SH-SY5Y (cell line): ENCODE measurements around the gene KRTAP16-1.

Experiments
- GATA2 ChIP-seq: IDR thresholded peaks from 2 replicates; pipeline ENCODE4 v1.6.1; 2011; ENCODE audit warnings: mild to moderate bottlenecking, low read depth, low read length
- GATA3 ChIP-seq: IDR thresholded peaks from 2 replicates; pipeline ENCODE4 v1.6.1; 2011; ENCODE audit warnings: low read depth, mild to moderate bottlenecking, low read length, moderate library complexity

DNA sequence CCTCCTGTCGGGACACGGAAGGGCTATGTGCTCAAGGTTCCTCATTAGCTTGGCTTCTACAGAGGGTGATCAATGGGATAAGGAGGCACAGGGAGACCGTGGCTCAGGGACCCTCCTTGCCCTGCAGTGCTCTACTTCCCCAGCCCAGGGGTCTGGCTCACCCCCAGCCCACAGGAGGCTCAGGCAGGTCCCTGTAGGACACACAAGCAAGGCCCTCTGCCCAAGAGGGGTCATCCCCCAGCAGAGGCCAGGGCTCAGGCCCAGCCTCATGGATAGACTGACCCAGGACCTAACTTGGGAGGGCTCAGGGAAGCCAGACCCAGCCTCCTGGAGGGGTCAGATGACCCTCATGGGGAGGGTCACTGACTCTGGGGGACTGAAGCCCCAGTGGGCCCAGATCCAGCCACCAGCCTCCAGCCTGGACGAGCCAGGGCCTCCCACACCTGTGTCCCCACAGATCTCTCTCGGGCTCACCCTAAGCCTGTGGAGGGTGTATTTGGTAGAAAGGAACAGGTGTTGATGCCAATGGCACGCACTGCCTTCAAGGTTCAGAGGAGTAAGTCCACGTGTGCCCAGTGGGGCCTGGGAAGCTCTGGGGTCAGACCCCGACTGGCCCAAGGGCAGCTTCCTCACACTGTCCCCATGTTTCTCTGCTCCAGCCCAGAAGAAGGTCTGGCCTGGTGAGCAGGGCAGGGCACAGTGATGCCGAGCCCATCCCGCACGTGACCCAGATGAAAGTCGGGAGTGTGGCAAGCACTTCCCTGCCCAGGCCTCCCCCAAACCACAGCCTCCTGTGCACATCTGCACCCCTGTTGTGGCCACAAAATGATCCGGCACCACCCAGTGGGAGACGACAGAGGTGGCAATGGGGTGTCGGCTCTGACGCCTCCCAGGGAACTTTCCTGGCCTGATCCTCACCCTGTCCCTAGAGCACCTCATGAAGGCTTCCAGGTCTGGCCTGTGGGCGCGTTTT is 17.4 kb upstream of the KRTAP16-1 start:
- TF ChIP-seq GATA3 (no peak), GATA2 (no peak)
